PC-9 (cell line): ENCODE results near the gene IRF1. TPM values are rescaled to one million over a fixed set of nuclear protein-coding genes. Genes with fewer than 3 reads are reported as not detected.

Source experiments
- BruUV-seq: library from RNA; stranded (reverse); fragments of 400-500 nt; replicated peaks from 2 replicates; lab custom pipeline; 2021; lab: Mats Ljungman, UMichigan
- CTCF ChIA-PET: fragments of 300-600 bp; sonication (Branson Sonifier 250); formaldehyde crosslinking; loops from one replicate; lab custom pipeline; 2022; ENCODE audit warnings: antibody characterized with exemption; lab: Charles Lee
- POLR2A ChIA-PET: fragments of 300-600 bp; sonication (Branson Sonifier 250); formaldehyde crosslinking; loops from one replicate; lab custom pipeline; 2022; ENCODE audit warnings: antibody characterized with exemption; ENCODE audit not compliant: unreplicated experiment; lab: Charles Lee
- DNase-seq, 2 experiments: peaks; one replicate each; pipeline versions ENCODE4 v3.0.0 to v3.0.0-alpha.2; 2015 to 2022; ENCODE audit warnings: mixed read lengths in 1 of 2
- H2AFZ ChIP-seq: fragments of 200-600 bp; sonication (generic); 2 replicates; pipeline ENCODE4 v1.8.1; 2017; ENCODE audit warnings: antibody characterized with exemption
- H3F3A ChIP-seq: fragments of 200-600 bp; sonication (generic); 2 replicates; pipeline ENCODE4 v1.8.1; 2017; ENCODE audit warnings: antibody characterized with exemption, mild to moderate bottlenecking, low read depth; ENCODE audit not compliant: insufficient read depth
- H3K27ac ChIP-seq: fragments of 200-600 bp; sonication (generic); 2 replicates; pipeline ENCODE4 v1.6.1; 2016; ENCODE audit warnings: mixed run types
- H3K27me3 ChIP-seq: fragments of 200-600 bp; sonication (generic); 2 replicates; pipeline ENCODE4 v1.6.1; 2016; ENCODE audit warnings: low read depth, mixed run types; ENCODE audit not compliant: insufficient read depth
- H3K36me3 ChIP-seq: fragments of 200-600 bp; sonication (generic); 2 replicates; pipeline ENCODE4 v1.6.1; 2016; ENCODE audit warnings: low read depth, mixed run types
- H3K4me1 ChIP-seq: fragments of 200-600 bp; sonication (generic); replicated peaks from 2 replicates; pipeline ENCODE4 v1.6.1; 2016; ENCODE audit warnings: mixed run types; ENCODE audit not compliant: insufficient read depth
- H3K4me2 ChIP-seq: fragments of 200-600 bp; sonication (generic); 2 replicates; pipeline ENCODE4 v1.6.1; 2017; ENCODE audit warnings: mixed run types
- H3K4me3 ChIP-seq: fragments of 200-600 bp; sonication (generic); 2 replicates; pipeline ENCODE4 v1.6.1; 2016; ENCODE audit warnings: mixed run types
- H3K79me2 ChIP-seq: fragments of 200-600 bp; sonication (generic); 2 replicates; pipeline ENCODE4 v1.6.1; 2017; ENCODE audit warnings: low read depth, mixed run types
- H3K9me2 ChIP-seq: fragments of 200-600 bp; sonication (generic); 2 replicates; pipeline ENCODE4 v1.8.1; 2017; ENCODE audit warnings: mild to moderate bottlenecking; ENCODE audit not compliant: insufficient read depth
- H3K9me3 ChIP-seq: fragments of 200-600 bp; sonication (generic); 2 replicates; pipeline ENCODE4 v1.8.1; 2016; ENCODE audit warnings: low read depth; ENCODE audit not compliant: insufficient read depth
- H4K20me1 ChIP-seq: fragments of 200-600 bp; sonication (generic); 2 replicates; pipeline ENCODE4 v1.8.1; 2017; ENCODE audit not compliant: insufficient read depth
- CTCF ChIP-seq: fragments of 200-600 bp; sonication (generic); conservative IDR thresholded peaks from 2 replicates; pipeline ENCODE4 v1.6.1; 2017; ENCODE audit warnings: mixed run types, antibody characterized with exemption, mild to moderate bottlenecking, moderate library complexity
- EZH2 ChIP-seq: fragments of 200-600 bp; sonication (generic); IDR thresholded peaks from 2 replicates; pipeline ENCODE4 v1.8.0; 2017; ENCODE audit warnings: antibody characterized with exemption, low read depth
- intact Hi-C: fragments of 100-400 bp; cut with micrococcal nuclease; formaldehyde crosslinking; loops from one replicate; pipeline ENCODE4 v1.10.0; 2022; ENCODE audit not compliant: unreplicated experiment
- total RNA-seq: library from RNA; stranded (reverse); gene quantifications from 2 replicates; pipeline ENCODE4 v1.2.3, GENCODE V29; 2021

IRF1 gene
- total RNA-seq, 1 experiment from 2014 or later: 27.1 TPM

- Histone ChIP-seq H3K4me3 (no peak overlapping the region), H3K9me2 (no peaks in the 10 kb centered on the region), H3K4me2 (no peak overlapping the region), H3F3A (peaks cover 6% of the 10 kb centered on the region; the same call in 1 of the 2 replicates), H4K20me1 (no peaks in the 10 kb centered on the region), H3K79me2 (no peaks in the 10 kb centered on the region), H2AFZ (no peak overlapping the region), H3K36me3 (no peaks in the 10 kb centered on the region), H3K4me1 (no peaks in the 10 kb centered on the region), H3K27ac (no peak overlapping the region), H3K9me3 (no peaks in the 10 kb centered on the region), H3K27me3 (no peaks in the 10 kb centered on the region)
- no TSS peak for BruUV-seq
- ChIA-PET POLR2A (interaction anchor here (0.5 to 0.7 kb wide), 2 partner anchors 340 to 1442 kb away, joined by 3 to 5 read pairs; no protein-coding TSS in a partner anchor), CTCF (interaction anchor here (0.7 to 1.2 kb wide), 2 partner anchors 9 to 69 kb away, joined by 3 to 5 read pairs; no protein-coding TSS in a partner anchor)
- DNase-seq: no peak
- intact Hi-C loops: no loop called here
- TF ChIP-seq CTCF (no peak), EZH2 (no peak)
Measured at GRCh38 chr5:132480042-132480441, 10.5 kb downstream of the IRF1 start.

DNA sequence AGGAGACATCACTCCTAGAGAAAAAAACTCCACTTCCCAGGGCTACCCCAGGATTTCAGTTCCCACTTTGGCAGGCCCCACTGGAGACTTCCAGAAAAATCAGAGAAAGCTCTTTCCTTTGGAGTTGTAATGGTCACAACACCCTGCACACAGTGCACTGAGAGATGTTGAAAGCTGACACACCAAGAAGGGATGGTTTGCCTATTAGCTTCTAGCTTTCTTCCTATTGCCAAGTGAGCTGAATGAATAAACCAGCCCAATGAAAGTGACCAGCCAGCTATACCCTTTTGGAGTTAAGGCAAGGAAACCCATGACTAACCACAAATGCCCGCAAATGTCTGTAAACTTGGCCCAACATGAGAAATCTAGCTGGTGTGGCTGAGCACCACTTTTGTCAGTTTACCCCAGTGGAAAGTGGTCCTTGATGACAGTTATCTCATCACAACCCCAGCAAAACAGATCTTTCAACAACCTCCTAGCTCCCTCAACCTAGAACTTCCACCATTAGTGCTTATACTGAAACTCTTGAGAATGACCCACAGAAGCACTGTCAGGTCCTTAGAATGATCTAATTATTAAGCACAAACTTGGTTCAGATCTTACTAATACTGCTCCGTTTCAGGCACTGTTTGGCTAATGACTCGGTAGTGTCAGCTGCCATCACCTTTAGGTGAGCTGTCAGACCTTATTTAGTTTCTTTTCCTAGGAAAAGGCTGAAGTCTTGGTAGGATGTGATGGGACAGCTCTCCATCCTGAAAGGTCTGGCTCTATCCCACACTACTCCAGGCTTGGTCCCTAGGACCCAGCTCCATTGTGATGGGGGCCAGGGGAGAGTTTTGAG is 11.2 kb downstream of the IRF1 start:
- Histone ChIP-seq H3K79me2 (no peaks in the 10 kb centered on the region), H3K27ac (no peak overlapping the region), H3K4me1 (no peaks in the 10 kb centered on the region), H4K20me1 (no peaks in the 10 kb centered on the region), H3F3A (peaks cover 6% of the 10 kb centered on the region; the same call in 1 of the 2 replicates), H3K4me3 (no peak overlapping the region), H3K9me2 (no peaks in the 10 kb centered on the region), H3K27me3 (no peaks in the 10 kb centered on the region), H3K36me3 (no peaks in the 10 kb centered on the region), H2AFZ (no peak overlapping the region), H3K4me2 (no peak overlapping the region), H3K9me3 (no peaks in the 10 kb centered on the region)
- intact Hi-C loops: no loop called here
- TF ChIP-seq EZH2 (no peak), CTCF (no peak)
- POLR2A ChIA-PET: interaction anchor here (0.6 to 0.7 kb wide), 2 partner anchors 27 to 341 kb away, joined by 4 to 5 read pairs; no protein-coding TSS in a partner anchor
- CTCF ChIA-PET: interaction anchor here (0.6 to 1.2 kb wide), 2 partner anchors 8 to 255 kb away, joined by 3 to 10 read pairs; no protein-coding TSS in a partner anchor
- TSS peak; percentile 10 for BruUV-seq
- DNase-seq: no peak

DNA sequence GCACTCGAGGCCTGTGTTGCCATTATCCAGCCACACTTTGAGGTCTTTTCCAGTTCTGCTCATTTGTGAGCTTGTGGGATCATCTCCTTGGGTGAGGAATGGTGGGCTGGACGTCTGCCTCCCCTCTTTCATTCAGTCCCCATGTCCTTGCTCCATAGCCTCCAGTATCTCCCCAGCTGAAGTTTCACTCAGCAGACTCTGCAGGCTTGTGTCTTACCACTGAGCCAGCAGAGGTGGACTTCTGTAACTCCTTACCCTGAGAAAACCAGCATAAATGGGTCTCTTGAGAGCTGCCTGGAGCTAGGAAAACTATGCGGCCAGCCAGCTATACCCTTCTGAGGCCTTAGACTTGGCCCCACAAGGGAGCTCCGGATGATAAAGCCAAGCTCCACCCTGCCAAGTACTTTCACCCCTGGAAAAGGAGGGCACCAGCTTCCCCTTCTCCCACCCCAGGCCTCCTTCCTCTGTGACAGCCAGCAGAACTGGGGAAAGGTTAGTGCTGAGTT is 12.2 kb downstream of the IRF1 start:
- no peaks in the 10 kb centered on the region for H3K79me2 ChIP-seq
- ChIA-PET CTCF (no interaction called here), POLR2A (interaction anchor here (0.7 to 1.0 kb wide), 3 partner anchors 9 to 31 kb away, joined by 3 to 7 read pairs (median 3); no protein-coding TSS in a partner anchor)
- no peak for DNase-seq
- H3K4me2 ChIP-seq: no peak overlapping the region
- peaks cover 6% of the 10 kb centered on the region; the same call in 1 of the 2 replicates for H3F3A ChIP-seq
- H3K4me3 ChIP-seq: no peak overlapping the region
- no peak overlapping the region for H2AFZ ChIP-seq
- no peaks in the 10 kb centered on the region for H3K4me1 ChIP-seq
- H4K20me1 ChIP-seq: no peaks in the 10 kb centered on the region
- H3K36me3 ChIP-seq: no peaks in the 10 kb centered on the region
- no peaks in the 10 kb centered on the region for H3K27me3 ChIP-seq
- no peaks in the 10 kb centered on the region for H3K9me2 ChIP-seq
- BruUV-seq: no TSS peak
- TF ChIP-seq CTCF (no peak), EZH2 (no peak)
- intact Hi-C loops: no loop called here
- no peaks in the 10 kb centered on the region for H3K9me3 ChIP-seq
- H3K27ac ChIP-seq: no peak overlapping the region
